ENCODE measurements around the gene HIVEP1.
"Not testable (repeated sequence)": the region's sequence is repeated elsewhere in the genome, so short reads cannot be mapped to it uniquely, and the experiment has no call there.

Gene HIVEP1

GRCh38 chr6:12099623-12100338, 87.7 kb downstream of the HIVEP1 start:
- no peak overlapping the region for H3K27ac ChIP-seq
- TF ChIP-seq ZFX (IDR thresholded peaks at IDR 0.05), result no peak
- TF ChIP-seq CTCF (conservative IDR thresholded peaks at IDR 0.05), result no peak

GRCh38 chr6:12101048-12101447, 88.9 kb downstream of the HIVEP1 start:
- TF ChIP-seq ZFX (IDR thresholded peaks at IDR 0.05) (no peak), CTCF (conservative IDR thresholded peaks at IDR 0.05) (no peak)
- H3K27ac ChIP-seq, result no peak overlapping the region

GRCh38 chr6:12101653-12102312, 89.7 kb downstream of the HIVEP1 start:
- TF ChIP-seq CTCF (conservative IDR thresholded peaks at IDR 0.05) (no peak), ZFX (IDR thresholded peaks at IDR 0.05) (no peak)

GRCh38 chr6:12102350-12102749, 90.2 kb downstream of the HIVEP1 start:
- TF ChIP-seq CTCF (conservative IDR thresholded peaks at IDR 0.05) (no peak), ZFX (IDR thresholded peaks at IDR 0.05) (no peak)

More at GRCh38 chr6:12101653-12102312, 89.7 kb downstream of the HIVEP1 start:
- H3K27ac ChIP-seq, result no peak overlapping the region

GRCh38 chr6:12103158-12103557, 91.0 kb downstream of the HIVEP1 start:
- TF ChIP-seq CTCF (conservative IDR thresholded peaks at IDR 0.05) (no peak), ZFX (IDR thresholded peaks at IDR 0.05) (no peak)
- H3K27ac ChIP-seq, result no peak overlapping the region

More at GRCh38 chr6:12102350-12102749, 90.2 kb downstream of the HIVEP1 start:
- no peak overlapping the region for H3K27ac ChIP-seq

- H3K27ac ChIP-seq, result no peak overlapping the region
- TF ChIP-seq CTCF (conservative IDR thresholded peaks at IDR 0.05) (no peak), ZFX (IDR thresholded peaks at IDR 0.05) (no peak)
These were observed 93.2 kb downstream of the HIVEP1 start for GRCh38 chr6:12105271-12105670.

GRCh38 chr6:12108376-12108775, 96.3 kb downstream of the HIVEP1 start:
- H3K27ac ChIP-seq, result not testable (repeated sequence)
